AG09319 (cell line): ENCODE results near the gene SCRN1.
A peak's percentile ranks its signal among the peaks of the same experiment; 100 is the strongest.

Experiments used
- DNase-seq: peaks from one replicate; pipeline ENCODE4 v3.0.0-alpha.2; 2010; ENCODE audit warnings: low read depth; ENCODE audit errors: extremely low read depth
- CTCF ChIP-seq: IDR thresholded peaks from 2 replicates; pipeline ENCODE4 v1.5.1; 2011; ENCODE audit warnings: low read depth, mild to moderate bottlenecking, inconsistent platforms, low read length, moderate library complexity

The SCRN1 gene

GRCh38 chr7:29882481-29882880, 107.1 kb downstream of the SCRN1 start:
- no peak for DNase-seq
- TF ChIP-seq CTCF: no peak

- DNase-seq: no peak
- TF ChIP-seq CTCF: no peak
Observed at GRCh38 chr7:29881724-29882123, 107.9 kb downstream of the SCRN1 start.

DNA sequence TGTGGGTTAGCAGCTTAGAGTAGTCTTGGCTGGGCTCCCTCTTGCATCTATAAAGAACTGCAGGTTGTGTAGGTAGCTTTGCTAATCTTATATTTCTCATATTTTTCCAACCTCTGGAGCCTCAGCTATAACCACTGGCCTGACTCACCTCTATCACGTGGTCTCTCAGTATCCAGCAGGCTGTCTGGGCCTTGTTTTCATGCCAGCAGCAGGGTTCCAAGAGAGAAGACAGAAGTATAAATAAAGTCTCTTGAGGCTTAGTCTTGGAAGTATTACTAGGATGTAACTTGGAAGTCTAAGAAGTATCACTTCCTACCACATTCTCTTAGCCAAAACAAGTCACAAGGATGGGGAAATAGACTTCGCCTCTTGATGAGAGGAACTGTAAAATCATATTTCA, 110.0 kb downstream of the SCRN1 start:
- no peak for TF ChIP-seq CTCF
- no peak for DNase-seq

DNA sequence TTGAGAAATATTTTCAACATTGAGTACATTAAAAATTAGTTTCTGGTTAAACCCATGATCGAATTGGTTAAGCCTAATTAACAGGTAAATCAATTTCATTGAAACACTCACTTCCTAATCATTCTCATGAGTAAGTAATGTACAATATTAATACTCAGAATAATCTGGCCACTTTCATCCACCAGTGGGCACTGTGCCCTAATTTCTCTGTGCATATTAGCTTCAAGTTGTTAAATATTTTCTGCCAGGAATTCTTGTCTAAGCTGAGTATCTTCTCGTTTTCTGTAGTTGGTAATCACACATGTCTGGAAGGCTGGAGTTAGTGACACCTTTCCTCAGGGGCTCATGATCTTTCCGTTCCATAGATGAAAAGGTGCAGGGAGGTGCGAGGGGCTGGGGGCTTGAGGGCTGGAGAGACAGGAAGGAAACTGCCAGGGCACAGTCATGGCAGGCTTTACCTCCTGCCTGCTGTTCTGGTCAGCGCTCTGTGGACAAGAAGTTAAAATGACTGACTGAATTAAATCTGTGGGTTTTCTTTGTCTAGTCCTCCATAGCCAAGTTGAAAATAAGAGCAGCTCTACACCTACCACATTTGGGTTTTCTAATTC, 111.4 kb downstream of the SCRN1 start:
- DNase-seq: no peak
- peak; percentile 53 for TF ChIP-seq CTCF

GRCh38 chr7:29877196-29877595, 112.4 kb downstream of the SCRN1 start:
- TF ChIP-seq CTCF: no peak

GRCh38 chr7:29875741-29876140, 113.9 kb downstream of the SCRN1 start:
- DNase-seq: no peak
- TF ChIP-seq CTCF: no peak

More at GRCh38 chr7:29877196-29877595, 112.4 kb downstream of the SCRN1 start:
- DNase-seq: no peak

DNA sequence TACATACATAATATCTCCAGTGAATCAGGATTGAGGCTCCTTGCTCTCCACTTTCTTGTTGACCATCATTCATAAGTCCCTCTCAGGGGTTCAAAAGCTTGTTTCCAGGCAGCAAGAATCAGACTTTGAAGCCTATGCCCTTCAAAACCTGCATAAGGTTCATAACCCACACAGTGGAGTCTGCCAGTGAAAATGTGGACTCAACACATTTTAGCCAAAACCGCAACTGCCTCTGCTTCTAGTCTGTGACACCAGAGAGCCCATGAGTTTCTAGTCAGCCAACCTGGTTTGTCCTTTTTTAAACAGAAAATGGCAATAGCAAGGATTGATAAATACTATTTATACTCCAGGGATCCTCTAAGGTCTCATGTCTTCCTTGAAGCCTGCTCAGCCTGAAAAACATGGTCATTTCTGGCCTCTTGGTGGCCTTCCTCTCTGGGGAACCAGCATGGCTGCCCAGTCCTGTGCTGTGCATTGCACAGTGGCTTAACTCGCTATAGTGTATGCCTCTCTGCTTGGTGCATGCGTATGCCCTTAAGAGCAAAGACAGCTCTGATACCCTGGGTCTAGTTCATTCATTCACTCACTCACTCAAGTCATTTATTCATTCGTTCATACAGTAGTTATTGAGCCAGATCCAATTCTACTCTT, 115.8 kb downstream of the SCRN1 start:
- DNase-seq: no peak
- no peak for TF ChIP-seq CTCF
